RWPE1 (cell line): ENCODE data around the gene BICD2.

Experiments used
- CTCF ChIA-PET: fragments of 350-600 bp; sonication (Branson Sonifier 250); formaldehyde crosslinking; extraction: SDS; loops from one replicate; lab custom pipeline; 2021; lab: Yijun Ruan, JAX
- POLR2A ChIA-PET: fragments of 400-600 bp; formaldehyde crosslinking; extraction: SDS; loops from one replicate; lab custom pipeline; 2020; ENCODE audit warnings: antibody characterized with exemption; ENCODE audit not compliant: low non-redundant PET; lab: Yijun Ruan, JAX
- DNase-seq: peaks from one replicate; pipeline ENCODE4 v3.0.0; 2012; ENCODE audit warnings: low spot score
- H3K27ac ChIP-seq: fragments of 450-650 bp; 2 replicates; pipeline ENCODE4 v1.5.1; 2017
- CTCF ChIP-seq: fragments of 450-650 bp; conservative IDR thresholded peaks from 2 replicates; pipeline ENCODE4 v1.5.1; 2017; ENCODE audit warnings: low read depth, mild to moderate bottlenecking

The BICD2 gene

DNA sequence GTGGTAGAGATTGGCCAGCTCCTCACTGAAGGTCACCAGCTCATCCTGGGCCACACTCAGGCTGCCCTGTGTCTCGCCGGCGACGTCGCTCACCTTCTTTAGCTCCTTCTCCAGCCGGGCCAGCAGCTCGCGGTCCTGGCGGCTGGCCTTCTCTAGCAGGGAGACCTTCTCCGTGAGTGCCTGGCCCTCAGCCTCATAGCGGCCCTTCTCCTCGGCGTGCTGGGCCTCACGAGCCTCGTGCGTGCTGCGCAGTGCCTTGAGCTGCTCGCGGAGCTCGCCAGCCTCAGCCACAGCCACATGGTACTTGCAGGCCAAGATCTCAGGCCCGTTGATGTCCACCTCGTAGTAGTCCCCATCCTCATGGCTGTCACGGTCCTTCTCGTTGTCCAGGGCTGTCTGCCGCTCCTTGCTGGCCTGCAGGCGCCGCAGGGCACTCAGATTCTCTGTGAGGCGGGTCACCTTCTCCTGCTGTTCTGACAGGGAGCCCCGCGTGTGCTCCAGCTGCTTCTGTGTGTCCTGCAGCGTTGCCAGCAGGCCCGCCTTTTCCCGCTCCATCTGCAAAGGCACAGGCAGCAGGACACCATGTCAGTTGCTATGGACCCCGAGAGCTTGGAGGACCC is 45.5 kb downstream of the BICD2 start:
- ChIA-PET CTCF (interaction anchor here (4.9 kb wide), 1 partner anchor 70 kb away, joined by 53 read pairs; no protein-coding TSS in a partner anchor), POLR2A (interaction anchor here (0.6 kb wide), 1 partner anchor 44 kb away, joined by 3 read pairs; no protein-coding TSS in a partner anchor)
- peak overlapping the region; percentile 99 for H3K27ac ChIP-seq
- TF ChIP-seq CTCF: no peak
- no peak for DNase-seq

GRCh38 chr9:92718086-92719001 is 46.3 kb downstream of the BICD2 start:
- peak overlapping the region; percentile 99 for H3K27ac ChIP-seq
- no peak for DNase-seq
- no peak for TF ChIP-seq CTCF
- POLR2A ChIA-PET: interaction anchor here (0.6 to 0.7 kb wide), 2 partner anchors 45 to 46 kb away, joined by 3 to 7 read pairs; no protein-coding TSS in a partner anchor
- CTCF ChIA-PET: interaction anchor here (0.6 to 4.9 kb wide), 3 partner anchors 46 to 90 kb away, joined by 5 to 53 read pairs (median 14); partner anchors contain the start of gene BICD2

DNA sequence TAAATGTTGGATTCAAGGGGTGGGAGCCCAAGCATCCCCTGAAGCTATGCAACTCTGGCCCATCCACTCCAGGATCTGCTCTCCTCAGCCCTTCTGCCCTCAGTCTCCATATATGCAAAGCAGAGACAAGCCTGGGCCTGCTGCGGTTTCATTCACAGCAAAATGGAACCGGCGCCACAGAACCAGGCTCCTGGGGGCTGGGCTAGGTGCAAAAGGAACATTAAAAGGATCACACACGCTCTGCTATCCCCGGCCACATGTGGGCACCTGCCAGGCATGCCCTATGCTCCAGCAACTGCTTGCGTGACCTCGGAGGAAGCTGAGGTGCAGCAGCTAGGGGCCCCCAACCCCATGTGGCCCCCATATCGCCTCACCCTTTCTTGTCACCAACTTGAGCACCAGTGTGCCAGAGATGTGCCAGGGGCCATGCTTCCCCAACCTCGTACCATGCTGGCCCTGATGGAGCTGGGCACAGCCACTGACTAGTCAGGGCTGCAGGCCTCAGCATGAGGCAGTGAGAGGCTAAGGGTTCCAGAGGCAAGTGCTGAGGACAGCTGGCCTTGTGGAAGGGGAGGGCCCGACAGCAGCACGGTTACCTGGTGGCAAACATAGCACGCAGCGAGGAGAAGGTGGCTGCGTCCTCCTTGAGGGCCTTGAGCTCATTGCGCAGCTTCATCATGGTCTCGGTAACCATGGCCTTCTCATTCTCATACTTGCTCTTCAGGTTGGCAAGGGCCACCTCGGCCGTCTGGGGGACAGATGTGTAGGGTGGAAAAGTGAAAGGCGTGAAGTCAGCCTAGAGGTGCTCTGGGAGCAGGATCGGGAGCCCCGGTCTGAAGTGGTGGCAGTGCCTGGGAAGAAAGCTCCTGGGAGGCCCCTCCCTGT is 47.2 kb downstream of the BICD2 start:
- no peak for DNase-seq
- TF ChIP-seq CTCF: no peak
- H3K27ac ChIP-seq: peak overlapping the region; percentile 99
- ChIA-PET POLR2A (interaction anchor here (0.7 kb wide), 1 partner anchor 46 kb away, joined by 7 read pairs; no protein-coding TSS in a partner anchor), CTCF (interaction anchor here (0.5 to 4.9 kb wide), 14 partner anchors 21 to 736 kb away, joined by 3 to 53 read pairs (median 4); partner anchors contain the start of genes BICD2 and FAM120AOS)

DNA sequence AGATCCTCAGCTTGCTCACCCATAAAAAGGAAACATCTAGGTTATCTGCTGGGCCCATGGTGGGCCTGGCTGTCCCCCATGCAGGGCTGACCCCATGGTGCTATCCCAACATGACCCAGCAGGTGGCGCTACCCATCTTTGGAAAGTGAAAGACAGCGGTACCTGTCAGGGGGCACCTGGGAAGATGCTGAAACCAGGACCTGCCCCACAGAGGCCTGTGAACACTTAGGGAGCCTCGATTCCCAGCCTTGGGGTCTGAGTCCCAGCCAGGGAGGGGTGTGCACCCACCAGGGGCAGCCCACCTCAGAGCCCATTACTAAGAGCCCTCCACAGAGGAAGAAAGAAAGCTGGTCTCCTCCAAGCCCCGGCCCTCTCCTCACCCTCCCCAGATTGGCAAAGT is 48.1 kb downstream of the BICD2 start:
- ChIA-PET POLR2A (no interaction called here), CTCF (interaction anchor here (0.5 to 4.9 kb wide), 18 partner anchors 18 to 737 kb away, joined by 3 to 53 read pairs (median 4); partner anchors contain the start of genes BICD2 and FAM120AOS)

More for the DNA sequence above, 48.1 kb downstream of the BICD2 start:
- peak; percentile 98 for TF ChIP-seq CTCF
- peak overlapping the region; percentile 99 for H3K27ac ChIP-seq
- DNase-seq: peak; percentile 87
